GM21526 (cell line): ENCODE results near the gene C1orf21.
"Not testable (repeated sequence)": the region's sequence is repeated elsewhere in the genome, so short reads cannot be mapped to it uniquely, and the experiment has no call there.

Source experiments
- ATAC-seq: cut with Tn5 transposase; IDR thresholded peaks from one replicate; pipeline ENCODE4 v1.9.1; 2021; ENCODE audit warnings: moderate library complexity; ENCODE audit not compliant: unreplicated experiment, low FRiP score

Gene C1orf21

GRCh38 chr1:184386312-184387068 is at the start of gene C1orf21:
C1orf21 (plus strand) TSS chr1:184387029; CDS start chr1:184477510, 90,481 bp downstream.
- peak; percentile 82 for ATAC-seq

GRCh38 chr1:184337865-184338264 is 49.0 kb upstream of the C1orf21 start:
- not testable (repeated sequence) for ATAC-seq

- ATAC-seq = no peak
Observed at GRCh38 chr1:184340984-184341383, 45.8 kb upstream of the C1orf21 start.

- no peak for ATAC-seq
Observed at GRCh38 chr1:184350573-184350972, 36.3 kb upstream of the C1orf21 start.

- ATAC-seq = no peak
Observed at GRCh38 chr1:184351416-184351975, 35.3 kb upstream of the C1orf21 start.

GRCh38 chr1:184352776-184353175 is 34.1 kb upstream of the C1orf21 start:
- ATAC-seq = no peak

- no peak for ATAC-seq
Observed at GRCh38 chr1:184354719-184355118, 32.1 kb upstream of the C1orf21 start.

GRCh38 chr1:184356891-184357290 is 29.9 kb upstream of the C1orf21 start:
- no peak for ATAC-seq

GRCh38 chr1:184358256-184358655 is 28.6 kb upstream of the C1orf21 start:
- ATAC-seq = no peak

GRCh38 chr1:184359909-184360308 is 26.9 kb upstream of the C1orf21 start:
- no peak for ATAC-seq

- no peak for ATAC-seq
Observed at GRCh38 chr1:184362876-184363275, 24.0 kb upstream of the C1orf21 start.

- ATAC-seq = no peak
Observed at GRCh38 chr1:184365699-184366098, 21.1 kb upstream of the C1orf21 start.

- ATAC-seq = no peak
Observed at GRCh38 chr1:184366997-184367396, 19.8 kb upstream of the C1orf21 start.

- ATAC-seq = no peak
Observed at GRCh38 chr1:184367427-184368038, 19.3 kb upstream of the C1orf21 start.

GRCh38 chr1:184368354-184368753 is 18.5 kb upstream of the C1orf21 start:
- ATAC-seq = no peak

GRCh38 chr1:184370850-184371249 is 16.0 kb upstream of the C1orf21 start:
- no peak for ATAC-seq

GRCh38 chr1:184373155-184373554 is 13.7 kb upstream of the C1orf21 start:
- ATAC-seq = no peak

GRCh38 chr1:184376369-184376768 is 10.5 kb upstream of the C1orf21 start:
- no peak for ATAC-seq

- ATAC-seq = no peak
Observed at GRCh38 chr1:184379111-184379752, 7.6 kb upstream of the C1orf21 start.

- ATAC-seq = no peak
Observed at GRCh38 chr1:184380468-184380867, 6.4 kb upstream of the C1orf21 start.

- ATAC-seq = no peak
Observed at GRCh38 chr1:184383772-184384323, 3.0 kb upstream of the C1orf21 start.
